GM12891 (cell line): Measurements from ENCODE around the gene DYNLT2.

Experiments
- DNase-seq: peaks from one replicate; pipeline ENCODE4 v3.0.0; 2011; ENCODE audit warnings: low spot score; ENCODE audit not compliant: insufficient read length
- FAIRE-seq: peaks from 2 replicates; lab custom pipeline; 2011; peaks lifted over from hg19 to GRCh38; lab: Jason Lieb, UNC
- PAX5 ChIP-seq: IDR thresholded peaks from 2 replicates; pipeline ENCODE4 v1.6.1; 2011; ENCODE audit warnings: low read length, moderate library complexity, mild to moderate bottlenecking; ENCODE audit not compliant: insufficient read depth, severe bottlenecking
- POLR2A ChIP-seq: IDR thresholded peaks from 2 replicates; pipeline ENCODE4 v1.6.1; 2011; ENCODE audit warnings: low read depth, low read length, control low read depth
- POLR2AphosphoS5 ChIP-seq: IDR thresholded peaks from 2 replicates; pipeline ENCODE4 v1.6.1; 2011; ENCODE audit warnings: low read depth, low read length, control low read depth
- POU2F2 ChIP-seq: IDR thresholded peaks from 2 replicates; pipeline ENCODE4 v1.6.1; 2011; ENCODE audit warnings: low read depth, mild to moderate bottlenecking, control low read depth, low read length, moderate library complexity
- SPI1 ChIP-seq: IDR thresholded peaks from 2 replicates; pipeline ENCODE4 v1.6.1; 2011; ENCODE audit warnings: low read depth, low read length, control low read depth
- TAF1 ChIP-seq: IDR thresholded peaks from 2 replicates; pipeline ENCODE4 v1.6.1; 2011; ENCODE audit warnings: low read depth, low read length, control low read depth

DYNLT2 gene

DNA sequence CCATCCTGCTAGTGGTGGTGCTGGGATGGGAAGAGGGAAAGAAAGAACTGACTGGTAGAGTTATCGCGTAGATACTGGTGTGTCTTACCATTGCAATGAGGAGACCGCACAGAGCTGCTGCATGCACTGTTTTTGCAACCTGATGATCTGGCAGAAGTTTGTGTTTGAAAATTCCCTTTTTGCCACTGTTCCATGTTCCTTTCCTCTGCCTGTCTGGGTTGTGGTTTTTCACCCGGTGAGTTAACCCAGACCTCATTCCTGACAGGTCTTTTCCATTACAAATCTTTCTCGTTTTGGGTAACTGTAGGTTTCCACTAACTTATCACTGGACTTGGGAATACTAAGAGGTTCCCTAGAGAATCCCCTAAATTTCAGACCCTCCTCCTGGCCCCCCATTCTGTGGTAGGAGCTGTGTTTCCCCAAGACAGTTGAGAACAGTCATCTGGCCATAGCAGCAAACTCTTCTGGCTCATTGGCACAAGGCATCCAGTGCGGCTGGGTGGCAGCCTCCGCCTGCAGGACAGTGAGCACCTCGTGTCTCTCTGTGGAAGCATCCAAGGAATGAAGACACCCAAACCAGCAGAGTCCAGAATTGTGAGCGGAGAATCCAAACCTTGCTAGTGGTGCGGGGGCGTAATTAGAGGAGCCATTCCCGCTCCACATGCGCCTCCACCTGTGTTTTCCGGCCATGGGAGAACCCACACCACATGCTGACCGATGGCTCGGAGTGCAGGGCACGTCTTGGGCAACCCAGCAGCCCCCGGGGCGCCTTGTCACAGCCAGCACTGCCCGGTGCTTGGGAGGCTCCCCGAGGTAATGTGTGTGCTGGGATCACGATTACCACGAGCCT, 32.8 kb upstream of the DYNLT2 start:
- TF ChIP-seq SPI1 (no peak), POLR2AphosphoS5 (no peak), PAX5 (no peak), TAF1 (no peak), POLR2A (no peak), POU2F2 (no peak)
- no peak for DNase-seq
- no peak for FAIRE-seq

DNA sequence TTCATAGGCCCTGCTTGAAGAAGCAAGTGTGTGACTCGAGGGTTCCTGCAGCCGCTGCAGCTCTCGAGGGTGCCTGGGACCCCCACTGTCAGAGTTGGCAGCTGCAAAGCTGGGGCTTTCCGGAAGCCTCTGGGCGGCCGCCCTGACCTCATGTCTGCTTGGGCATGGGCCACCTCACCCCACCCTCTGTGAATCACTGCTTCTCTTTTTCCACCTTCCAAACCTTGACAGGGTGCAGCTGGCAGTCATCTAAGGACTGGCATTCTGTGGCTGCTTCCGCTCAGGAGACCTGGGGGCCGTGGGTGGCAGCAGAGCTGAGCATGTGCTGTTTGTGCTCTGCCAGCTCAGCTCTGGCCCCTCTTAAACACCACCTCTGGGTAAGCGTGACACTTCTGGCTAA, 32.0 kb upstream of the DYNLT2 start:
- no peak for FAIRE-seq
- no peak for TF ChIP-seq POLR2A
- no peak for TF ChIP-seq PAX5
- TF ChIP-seq SPI1: no peak
- TF ChIP-seq POU2F2: no peak
- TF ChIP-seq TAF1: no peak
- TF ChIP-seq POLR2AphosphoS5: no peak
- no peak for DNase-seq

DNA sequence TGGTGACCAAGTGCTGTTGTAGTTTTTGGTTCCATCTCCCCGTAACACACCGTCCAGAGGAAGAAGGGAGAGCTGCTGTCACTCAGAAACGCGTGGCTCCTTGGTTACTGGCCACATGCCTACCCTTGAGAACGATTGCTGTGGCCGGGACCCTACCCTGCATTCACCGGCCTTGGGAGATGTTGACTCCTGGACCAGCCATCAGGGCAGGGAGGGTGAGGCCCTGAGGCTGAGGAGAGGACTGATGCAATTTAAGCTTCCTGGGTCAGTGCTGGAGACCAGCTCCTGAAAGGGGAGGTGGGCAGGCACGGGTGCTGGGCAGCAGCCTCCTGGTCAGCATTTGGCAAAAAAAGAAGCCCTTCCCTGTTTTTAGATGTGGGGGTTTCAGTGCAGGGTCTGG, 31.6 kb upstream of the DYNLT2 start:
- FAIRE-seq (no peak), DNase-seq (no peak)
- TF ChIP-seq PAX5 (no peak), POLR2A (no peak), TAF1 (no peak), SPI1 (no peak), POLR2AphosphoS5 (no peak; the same call in 1 of the 2 replicates), POU2F2 (no peak)

DNA sequence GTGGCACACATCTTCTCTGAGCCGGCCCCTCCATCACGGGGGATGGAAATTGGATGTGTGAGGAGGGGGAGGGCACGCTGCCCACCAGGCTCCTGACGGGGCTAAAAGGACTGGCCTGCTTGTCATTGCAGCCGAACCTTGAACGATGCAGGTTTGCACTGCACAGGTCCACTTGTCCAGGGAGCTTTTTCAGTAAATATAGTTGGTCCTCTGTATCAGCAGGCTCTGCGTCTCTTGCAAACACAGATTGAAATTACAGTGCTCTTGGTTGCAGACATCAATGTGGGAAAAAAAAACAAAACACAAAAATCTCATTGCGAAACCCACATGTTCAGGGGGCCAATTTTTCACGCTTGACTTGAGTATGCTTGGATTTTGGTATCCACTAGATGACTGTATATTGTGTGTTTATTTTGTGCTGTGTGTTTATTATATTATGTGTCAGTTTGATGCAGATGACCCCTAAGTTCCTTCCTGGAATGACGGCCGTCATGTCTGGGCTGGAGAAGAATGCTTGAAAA, 29.3 kb upstream of the DYNLT2 start:
- FAIRE-seq: no peak
- no peak for TF ChIP-seq POLR2AphosphoS5
- no peak for TF ChIP-seq SPI1
- no peak for TF ChIP-seq POLR2A
- TF ChIP-seq PAX5: no peak
- TF ChIP-seq TAF1: no peak
- no peak for TF ChIP-seq POU2F2
- DNase-seq: no peak

DNA sequence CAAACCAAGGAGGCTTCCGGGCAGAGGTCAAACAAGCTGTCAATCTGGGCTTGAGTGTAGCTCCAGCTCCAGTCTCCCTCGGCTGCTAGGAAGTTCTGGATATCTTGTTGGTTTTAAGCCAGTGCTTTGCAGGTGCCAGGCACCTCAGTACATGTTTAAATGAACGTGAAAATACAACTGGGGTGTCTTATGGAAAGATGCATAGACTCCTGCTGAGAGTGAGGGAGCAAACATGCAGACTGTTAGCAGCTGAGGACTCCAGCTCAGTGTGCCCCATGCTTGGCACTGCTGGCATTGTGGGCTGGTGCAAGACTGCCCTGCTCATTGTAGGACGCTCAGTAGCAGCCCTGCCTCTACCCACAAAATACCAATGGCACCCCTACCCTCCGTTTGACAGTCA, 28.5 kb upstream of the DYNLT2 start:
- no peak for DNase-seq
- TF ChIP-seq PAX5 (no peak), TAF1 (no peak), POLR2A (no peak), POU2F2 (no peak), POLR2AphosphoS5 (no peak), SPI1 (no peak)
- no peak for FAIRE-seq

DNA sequence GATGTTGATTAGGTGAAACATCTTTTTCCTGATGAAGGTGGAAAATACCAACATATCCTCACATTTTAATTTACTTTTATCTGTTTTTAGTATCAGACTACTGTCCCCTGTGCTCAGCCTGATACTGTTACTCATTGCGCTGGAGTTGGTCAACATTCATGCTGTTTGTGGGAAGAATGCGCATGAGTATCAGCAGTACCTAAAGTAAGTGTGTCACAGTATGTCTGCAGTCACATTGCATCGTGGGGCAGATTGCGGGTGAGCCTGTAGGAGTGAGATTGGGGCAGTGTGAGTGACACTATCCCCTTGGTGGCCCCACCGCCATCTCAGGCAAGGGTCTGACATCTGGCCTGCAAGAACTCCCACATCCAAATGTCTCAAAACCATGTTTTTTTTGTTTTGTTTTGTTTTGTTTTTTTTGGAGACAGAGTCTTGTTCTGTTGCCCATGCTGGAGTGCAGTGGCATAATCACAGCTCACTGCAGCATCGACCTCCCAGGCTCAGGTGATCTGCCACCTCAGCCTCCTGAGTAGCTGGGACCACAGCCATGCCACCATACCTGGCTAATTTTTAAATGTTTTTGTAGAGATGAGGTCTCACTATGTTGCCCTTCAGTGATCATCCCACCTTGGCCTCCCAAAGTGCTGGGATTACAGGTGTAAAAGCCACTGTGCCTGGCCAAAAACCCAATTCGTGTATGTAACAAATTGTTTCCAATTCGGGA, 27.9 kb upstream of the DYNLT2 start:
- no peak for TF ChIP-seq POU2F2
- no peak for TF ChIP-seq TAF1
- TF ChIP-seq POLR2A: no peak
- TF ChIP-seq SPI1: no peak
- no peak for TF ChIP-seq PAX5
- TF ChIP-seq POLR2AphosphoS5: no peak
- DNase-seq: no peak
- no peak for FAIRE-seq

DNA sequence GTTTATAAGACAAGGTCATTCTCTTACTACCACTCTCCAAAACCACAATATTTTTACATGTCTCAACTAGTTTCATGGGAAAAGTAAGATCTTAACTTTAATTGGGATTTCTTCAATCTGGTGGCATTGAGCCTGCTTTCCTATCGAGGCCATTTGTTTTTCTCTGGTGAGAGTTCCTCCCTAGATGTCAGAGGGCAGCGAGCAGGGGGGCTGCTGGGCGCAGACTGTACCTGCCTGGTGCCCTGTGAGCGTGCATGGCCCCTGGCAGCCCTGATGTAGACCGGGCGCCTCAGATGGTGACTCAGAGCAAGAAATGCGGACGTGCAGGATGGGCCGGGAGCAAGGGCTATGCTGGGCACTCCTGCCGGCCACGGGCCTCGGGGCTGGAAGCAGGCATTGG, 27.3 kb upstream of the DYNLT2 start:
- TF ChIP-seq POU2F2 (no peak), POLR2A (no peak), TAF1 (no peak), SPI1 (no peak), PAX5 (no peak), POLR2AphosphoS5 (no peak)
- DNase-seq (no peak), FAIRE-seq (no peak)

DNA sequence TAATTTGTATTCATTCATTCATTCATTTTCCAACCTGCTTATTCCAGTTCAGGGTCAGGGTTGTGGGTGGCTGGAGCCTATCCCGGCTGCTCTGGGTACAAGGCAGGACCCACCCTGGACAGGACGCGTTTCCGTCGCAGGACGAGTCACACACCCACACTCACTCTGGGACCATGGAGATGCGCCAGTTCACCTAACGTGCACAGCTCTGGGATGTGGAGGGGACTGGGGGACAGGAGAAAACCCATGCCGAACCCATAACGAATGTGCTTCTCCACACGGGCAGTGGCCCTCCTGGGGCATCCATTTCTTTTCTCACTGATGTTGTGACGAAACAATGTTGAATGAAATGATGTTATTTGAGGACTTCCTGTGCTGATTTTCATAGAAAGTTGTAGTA, 26.5 kb upstream of the DYNLT2 start:
- FAIRE-seq: no peak
- TF ChIP-seq POLR2A (no peak), SPI1 (no peak), PAX5 (no peak), TAF1 (no peak), POU2F2 (no peak), POLR2AphosphoS5 (no peak)

DNA sequence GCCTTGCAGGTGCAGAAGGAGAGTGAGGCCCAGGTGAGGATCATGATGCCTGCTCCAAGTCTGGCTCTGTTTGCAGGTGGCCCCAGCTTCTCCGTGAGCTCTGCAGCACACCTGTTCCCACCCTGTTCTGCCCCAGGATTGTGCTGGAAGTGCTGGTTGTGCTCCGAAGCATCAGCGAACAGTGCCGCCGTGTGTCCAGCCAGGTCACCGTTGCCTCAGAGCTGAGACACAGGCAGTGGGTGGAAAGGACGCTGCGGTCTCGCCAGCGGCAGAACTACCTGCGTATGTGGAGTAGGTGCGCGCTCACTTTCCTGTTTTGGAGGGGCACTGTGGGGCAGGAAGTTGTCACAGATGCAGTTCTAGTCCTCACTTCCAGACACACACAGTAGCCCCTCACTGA, 25.0 kb upstream of the DYNLT2 start:
- FAIRE-seq: no peak
- TF ChIP-seq POLR2AphosphoS5: no peak
- TF ChIP-seq POU2F2: no peak
- no peak for TF ChIP-seq SPI1
- no peak for TF ChIP-seq PAX5
- no peak for TF ChIP-seq TAF1
- TF ChIP-seq POLR2A: no peak

More for the DNA sequence above, 26.5 kb upstream of the DYNLT2 start:
- no peak for DNase-seq

More for the DNA sequence above, 25.0 kb upstream of the DYNLT2 start:
- DNase-seq: no peak
